ENCODE data around the gene CHADL. TPM values are rescaled to one million over a fixed set of nuclear protein-coding genes. Genes with fewer than 3 reads are reported as not detected.

Gene CHADL, protein sequence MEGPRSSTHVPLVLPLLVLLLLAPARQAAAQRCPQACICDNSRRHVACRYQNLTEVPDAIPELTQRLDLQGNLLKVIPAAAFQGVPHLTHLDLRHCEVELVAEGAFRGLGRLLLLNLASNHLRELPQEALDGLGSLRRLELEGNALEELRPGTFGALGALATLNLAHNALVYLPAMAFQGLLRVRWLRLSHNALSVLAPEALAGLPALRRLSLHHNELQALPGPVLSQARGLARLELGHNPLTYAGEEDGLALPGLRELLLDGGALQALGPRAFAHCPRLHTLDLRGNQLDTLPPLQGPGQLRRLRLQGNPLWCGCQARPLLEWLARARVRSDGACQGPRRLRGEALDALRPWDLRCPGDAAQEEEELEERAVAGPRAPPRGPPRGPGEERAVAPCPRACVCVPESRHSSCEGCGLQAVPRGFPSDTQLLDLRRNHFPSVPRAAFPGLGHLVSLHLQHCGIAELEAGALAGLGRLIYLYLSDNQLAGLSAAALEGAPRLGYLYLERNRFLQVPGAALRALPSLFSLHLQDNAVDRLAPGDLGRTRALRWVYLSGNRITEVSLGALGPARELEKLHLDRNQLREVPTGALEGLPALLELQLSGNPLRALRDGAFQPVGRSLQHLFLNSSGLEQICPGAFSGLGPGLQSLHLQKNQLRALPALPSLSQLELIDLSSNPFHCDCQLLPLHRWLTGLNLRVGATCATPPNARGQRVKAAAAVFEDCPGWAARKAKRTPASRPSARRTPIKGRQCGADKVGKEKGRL
- total RNA-seq, result under 1 TPM; 0.33 to 0.34 TPM

DNA sequence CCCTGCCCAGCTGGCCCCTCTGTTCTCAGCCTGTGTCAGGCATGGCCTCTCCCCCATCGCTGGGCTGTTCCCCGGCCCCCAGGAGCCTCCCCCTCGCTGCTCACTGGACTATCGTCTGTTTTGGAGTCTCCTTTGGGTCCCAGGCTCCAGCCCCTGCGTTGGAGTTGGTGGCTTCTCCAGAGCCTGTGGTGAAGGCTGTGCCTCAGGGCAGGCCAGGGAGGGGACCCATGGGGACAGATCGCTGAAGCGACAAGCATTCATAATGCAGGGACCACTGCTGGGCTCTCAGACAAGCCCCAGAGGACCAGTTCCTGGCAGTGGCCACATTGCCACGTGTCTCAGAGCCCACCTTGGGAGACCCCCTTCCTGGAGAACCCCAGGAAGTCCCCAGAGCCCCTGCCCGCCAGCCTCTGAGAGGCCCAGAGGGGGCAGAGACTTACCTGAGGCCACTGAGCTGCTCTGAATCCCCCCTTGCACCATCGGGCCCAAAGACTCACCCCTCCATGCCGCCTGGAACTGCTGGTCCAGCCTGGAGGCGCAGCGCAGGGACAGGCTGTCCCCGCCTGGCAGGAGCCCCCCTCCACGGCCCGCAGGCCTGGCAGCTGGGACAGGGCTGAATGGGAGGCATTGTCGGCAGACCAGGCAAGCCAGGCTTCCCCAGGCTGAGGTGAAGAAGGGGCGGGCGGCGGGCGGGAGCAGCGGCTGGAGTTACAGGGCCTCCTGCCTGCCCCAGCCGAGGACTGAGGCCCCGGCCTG lies at the start of gene CHADL:
TSS of gene CHADL (minus strand) at position 555 of the 756 bp plus-strand sequence. CDS start at position 505, 50 bp downstream.

DNA sequence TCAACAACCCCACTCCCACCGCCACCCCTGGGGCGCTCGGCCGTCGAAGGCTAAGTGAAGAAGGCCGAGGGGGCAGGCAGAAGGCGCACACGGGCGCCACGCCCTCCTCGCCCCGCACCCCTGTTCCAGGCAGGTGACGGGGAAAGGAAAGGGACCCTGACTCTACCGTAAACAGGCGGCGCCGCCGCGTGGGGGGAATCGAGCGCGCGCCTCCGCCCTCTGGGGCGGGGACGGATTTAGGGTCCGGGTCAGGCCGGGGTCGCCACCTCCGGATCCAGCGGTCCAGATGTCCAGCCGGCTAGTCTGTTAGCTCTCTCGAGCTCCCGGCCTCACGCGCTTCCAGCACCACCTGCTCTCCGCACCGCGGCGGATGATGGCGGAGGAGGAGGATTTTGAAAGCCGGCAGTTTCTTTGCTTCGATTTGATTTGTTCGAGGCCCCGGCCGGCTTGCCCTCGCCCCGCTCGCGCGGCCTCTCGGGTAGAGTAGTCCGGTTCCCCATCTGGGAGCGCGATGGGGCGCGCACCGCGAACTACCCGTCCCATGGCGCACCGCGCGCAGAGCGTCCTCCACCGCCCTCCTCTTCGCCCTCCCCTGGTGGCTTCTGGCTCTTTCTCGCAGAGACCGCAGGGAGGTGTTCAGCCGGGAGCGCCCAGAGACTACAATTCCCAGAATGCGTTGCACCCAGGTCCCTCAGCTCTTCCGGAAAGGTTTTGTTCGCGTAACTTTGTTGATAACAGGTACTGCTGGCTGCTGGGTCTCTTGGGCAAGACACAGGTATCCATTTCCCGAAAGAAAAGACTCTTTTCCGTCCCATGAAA lies 45.3 kb upstream of the CHADL start, which contains the start of gene RANGAP1:
TSS of gene RANGAP1 (minus strand) at position 368 of the 819 bp plus-strand sequence. CDS start 5,143 bp downstream, outside the sequence.

DNA sequence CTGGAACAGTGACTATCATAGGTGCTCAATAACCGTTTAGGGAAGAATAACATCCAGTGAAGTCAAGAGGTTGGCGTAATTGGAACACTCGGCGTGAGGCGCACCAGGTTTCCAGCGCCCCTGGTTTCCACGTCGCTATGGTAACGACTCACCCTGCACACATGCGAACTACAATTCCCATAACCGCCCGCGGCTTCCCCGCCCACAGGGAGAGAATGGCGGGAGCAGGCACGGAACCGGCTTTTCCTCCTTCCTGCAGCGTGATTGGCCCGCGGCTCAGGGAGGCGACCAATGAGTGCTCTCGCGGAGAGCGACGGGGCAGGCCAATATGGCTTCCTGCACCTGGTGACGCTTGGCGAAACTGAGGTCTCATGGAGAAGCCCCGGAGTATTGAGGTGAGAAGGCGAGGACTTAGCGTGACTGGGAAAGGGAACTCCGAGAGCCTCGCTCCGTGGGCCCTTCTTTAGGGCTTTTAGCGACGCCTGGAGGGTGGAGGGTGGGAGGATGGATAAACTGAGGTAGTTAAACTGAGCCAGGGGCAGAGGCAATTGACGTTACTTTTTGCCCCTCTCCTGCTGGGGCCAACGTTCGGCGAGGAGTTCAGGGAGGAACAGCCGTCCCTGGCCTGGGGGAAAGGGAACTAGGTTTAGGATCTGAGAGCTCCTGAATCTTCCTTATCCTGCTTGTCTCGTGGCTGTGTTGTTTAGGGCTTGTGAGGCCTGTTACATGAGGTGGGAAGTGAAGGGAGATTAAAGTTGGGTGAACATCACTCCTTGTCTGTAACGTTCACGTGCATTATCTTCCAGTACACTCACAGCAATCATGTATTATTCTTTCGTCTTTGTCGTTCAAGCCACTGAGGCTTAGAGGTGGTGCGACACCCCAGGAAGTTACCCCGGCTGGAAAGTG lies 35.5 kb downstream of the CHADL start, which contains the start of gene L3MBTL2:
TSS of gene L3MBTL2 (plus strand) at position 321 of the 909 bp plus-strand sequence. CDS start at position 372, 51 bp downstream.

Small RNA genes within 50 kb of the gene (small RNA-seq; reads per million reads assigned to genes)
- 0 reads per million in 2 donors for gene MIR6889

Other genes starting within 250 kb of the CHADL start
- 10 to 100 TPM; 44.0 to 52.3 TPM for gene EP300, start 148.3 kb downstream of the CHADL start, total RNA-seq
- gene L3MBTL2, start 35.6 kb downstream of the CHADL start, total RNA-seq, result 10 to 100 TPM; 31.0 to 37.6 TPM
- gene RANGAP1, start 45.3 kb upstream of the CHADL start, total RNA-seq, result 10 to 100 TPM; 49.6 to 95.2 TPM
- 10 to 100 TPM; 37.2 to 41.3 TPM for gene ZC3H7B, start 60.6 kb upstream of the CHADL start, total RNA-seq
- 1 to 10 TPM; 3.0 to 3.8 TPM for gene TEF, start 141.0 kb upstream of the CHADL start, total RNA-seq
- 10 to 100 TPM; 15.5 to 17.0 TPM for gene TOB2, start 205.9 kb upstream of the CHADL start, total RNA-seq
- gene PHF5A, start 227.8 kb upstream of the CHADL start, total RNA-seq, result 10 to 100 TPM; 23.1 to 51.0 TPM
- 10 to 100 TPM; 72.3 to 86.4 TPM for gene ACO2, start 228.2 kb upstream of the CHADL start, total RNA-seq

Data from melanocyte of skin (primary cell).